K562 (cell line): Measurements from ENCODE around the gene ULK3. TPM values are rescaled to one million over a fixed set of nuclear protein-coding genes. Genes with fewer than 3 reads are reported as not detected.

Experiments used
- ATAC-seq: fragments of 200-7000 bp; cut with Tn5 transposase; 3 replicates; pipeline ENCODE4 v1.9.1; 2020; ENCODE audit warnings: moderate library complexity
- BruUV-seq: library from RNA; stranded (reverse); fragments of 400-500 nt; replicated peaks from 2 replicates; lab custom pipeline; 2021; lab: Mats Ljungman, UMichigan
- CTCF ChIA-PET: fragments of 300-600 bp; formaldehyde crosslinking; extraction: SDS; loops from one replicate; lab custom pipeline; 2021; ENCODE audit warnings: low intra/inter-chr PET ratio; lab: Yijun Ruan, JAX
- POLR2A ChIA-PET: fragments of 300-600, 350-650 bp; sonication (Branson Sonifier 250); formaldehyde crosslinking; extraction: SDS; loops from one replicate; lab custom pipeline; 2021; ENCODE audit warnings: antibody characterized with exemption, inconsistent platforms; lab: Yijun Ruan, JAX
- DNase-seq, 4 experiments: peaks; one replicate each; pipeline versions ENCODE4 v3.0.0 to v3.0.0-alpha.2; 2011 to 2018; ENCODE audit warnings: low spot score in 3 of 4, mixed read lengths in 3 of 4; ENCODE audit errors: extremely low read depth in 1 of 4
- FAIRE-seq: peaks from 2 replicates; lab custom pipeline; 2011; peaks lifted over from hg19 to GRCh38; lab: Jason Lieb, UNC
- H2AFZ ChIP-seq: 2 replicates; pipeline ENCODE4 v1.6.0; 2011; ENCODE audit warnings: low read depth, low read length, control low read depth, inconsistent platforms
- H3K27ac ChIP-seq: fragments of 200-600 bp; 3 replicates; pipeline ENCODE4 v1.8.0; 2011; ENCODE audit warnings: low read depth, mild to moderate bottlenecking, control low read depth, inconsistent platforms, low read length, moderate library complexity, mixed read lengths; ENCODE audit errors: extremely low read depth
- H3K27me3 ChIP-seq, 2 experiments: fragments of 300-600 bp in 1 of 2; 2 replicates in 1 of 2; 3 replicates in 1 of 2; pipeline versions ENCODE4 v1.6.0 to v1.8.0; 2011; ENCODE audit warnings: inconsistent platforms in 2 of 2, low read length in 2 of 2, mild to moderate bottlenecking in 1 of 2, mixed read lengths in 1 of 2, moderate library complexity in 1 of 2; ENCODE audit not compliant: control insufficient read depth in 2 of 2, insufficient read depth in 2 of 2
- H3K36me3 ChIP-seq: fragments of 300-600 bp; 3 replicates; pipeline ENCODE4 v1.8.0; 2011; ENCODE audit warnings: mild to moderate bottlenecking, low read length, inconsistent platforms; ENCODE audit not compliant: control insufficient read depth, insufficient read depth
- H3K4me1 ChIP-seq, 2 experiments: fragments of 200-600 bp in 1 of 2; replicated peaks in 1 of 2; 2 replicates in 1 of 2; 3 replicates in 1 of 2; pipeline versions ENCODE4 v1.5.1 to v1.8.0; 2011; ENCODE audit warnings: inconsistent platforms in 2 of 2, low read length in 2 of 2, mild to moderate bottlenecking in 1 of 2, mixed read lengths in 1 of 2, moderate library complexity in 1 of 2; ENCODE audit not compliant: control insufficient read depth in 2 of 2, insufficient read depth in 2 of 2
- H3K4me2 ChIP-seq: 2 replicates; pipeline ENCODE4 v1.6.1; 2011; ENCODE audit warnings: low read length, control low read depth, inconsistent platforms, mixed read lengths; ENCODE audit not compliant: insufficient read depth
- H3K4me3 ChIP-seq: fragments of 200-600 bp; sonication (generic), shearing (Covaris generic); 2 replicates; pipeline ENCODE4 v1.5.1; 2016; ENCODE audit warnings: control low read depth, inconsistent platforms
- H3K79me2 ChIP-seq: fragments of 200-600 bp; 3 replicates; pipeline ENCODE4 v1.8.0; 2011; ENCODE audit warnings: low read length, inconsistent platforms; ENCODE audit not compliant: control insufficient read depth, insufficient read depth
- H3K9ac ChIP-seq, 2 experiments: 2 replicates each; pipeline versions ENCODE4 v1.6.0 to v1.6.1; 2011; ENCODE audit warnings: low read depth in 2 of 2, low read length in 2 of 2, control low read depth in 1 of 2, inconsistent platforms in 1 of 2, mild to moderate bottlenecking in 1 of 2, mixed read lengths in 1 of 2; ENCODE audit not compliant: insufficient read depth in 1 of 2
- H3K9me1 ChIP-seq: one replicate; pipeline ENCODE4 v1.6.0; 2011; ENCODE audit warnings: inconsistent platforms, mild to moderate bottlenecking, low read length, moderate library complexity; ENCODE audit not compliant: control insufficient read depth, insufficient read depth
- H3K9me3 ChIP-seq: replicated peaks from 2 replicates; pipeline ENCODE4 v1.5.1; 2011; ENCODE audit warnings: low read depth, low read length, inconsistent platforms; ENCODE audit not compliant: control insufficient read depth, insufficient read depth
- H4K20me1 ChIP-seq: replicated peaks from 2 replicates; pipeline ENCODE4 v1.6.1; 2011; ENCODE audit warnings: low read length, inconsistent platforms, mixed read lengths; ENCODE audit not compliant: control insufficient read depth, insufficient read depth
- KLF13 ChIP-seq: fragments of 450-650 bp; IDR thresholded peaks from 2 replicates; pipeline ENCODE4 v1.6.1; 2016; ENCODE audit warnings: missing genetic modification characterization, low read depth, mild to moderate bottlenecking, missing compliant biosample characterization, moderate library complexity, borderline replicate concordance
- MCM7 ChIP-seq, 2 experiments: fragments of 450-650 bp; IDR thresholded peaks; 2 replicates each; pipeline ENCODE4 v1.6.1; 2016 to 2018
- MLX ChIP-seq, 2 experiments: fragments of 450-650 bp in 1 of 2; sonication (generic) in 1 of 2; formaldehyde crosslinking; conservative IDR thresholded peaks; 2 replicates each; pipeline versions ENCODE4 v1.4.0 to v1.8.1; 2020 to 2022; ENCODE audit warnings: mild to moderate bottlenecking in 1 of 2, missing genetic modification reagents in 1 of 2
- WGBS: fragments of 100-300 bp; shearing (Covaris generic); methylation state at CpG from one replicate; pipeline ENCODE4 v1.1.6; 2016; ENCODE audit warnings: low coverage, mixed read lengths; ENCODE audit not compliant: insufficient coverage; ENCODE audit errors: missing lambda C conversion rate; 5-methylcytosine and 5-hydroxymethylcytosine counted together
- in situ Hi-C: fragments of 300-500 bp; cut with MboI; formaldehyde crosslinking; loops from 4 replicates; pipeline ENCODE4 v1.15.0; 2018; ENCODE audit warnings: inconsistent platforms, mixed read lengths
- intact Hi-C: fragments of 100-400 bp; cut with micrococcal nuclease; formaldehyde crosslinking; loops from 2 replicates; pipeline ENCODE4 v1.14.2; 2022
- polyA plus RNA-seq, 8 experiments: library from polyadenylated mRNA; depleted of rRNA in 4 of 8; stranded (reverse) in 5 of 8; unstranded in 3 of 8; fragments of >200 nt; fragmentation: Nextera tagmentation in 2 of 8; fragmentation: Illumina TruSeq in 1 of 8; extraction: Ambion mirVana in 2 of 8; extraction: Trizol in 1 of 8; gene quantifications; 2 replicates each; pipeline versions ENCODE4 v1.2.1 to v1.2.3, GENCODE V29; 2011 to 2014; ENCODE audit warnings: inconsistent platforms in 1 of 8, missing spikeins in 1 of 8
- total RNA-seq, 7 experiments: library from RNA; depleted of rRNA in 6 of 7; stranded (reverse); fragments of >200 nt in 6 of 7; fragmentation: Illumina TruSeq in 2 of 7; extraction: Trizol in 2 of 7; gene quantifications; 2 replicates each; pipeline versions ENCODE4 v1.2.1 to v1.2.3, GENCODE V29; 2011 to 2021; ENCODE audit warnings: low replicate concordance in 1 of 7
- TF ChIP-seq, protein P1 (sequence below): fragments of 250-450 bp; sonication (Bioruptor Pico); IDR thresholded peaks from 2 replicates; pipeline ENCODE4 v1.8.0; 2021; ENCODE audit warnings: moderate library complexity, mild to moderate bottlenecking, inconsistent platforms
- TF ChIP-seq, protein P2 (sequence below): sonication (generic); formaldehyde crosslinking; IDR thresholded peaks from 2 replicates; pipeline ENCODE4 v1.9.0; 2022; ENCODE audit warnings: mild to moderate bottlenecking, missing genetic modification reagents

Gene ULK3
- total and polyA plus RNA-seq, 9 of the 15 experiments (the other 6 are each of a cell fraction or from before 2014, with no cell fraction given): 0.68 to 68.0 (median 34.9) TPM

GRCh38 chr15:74820056-74820455, 22.9 kb downstream of the ULK3 start:
- H3K4me1 ChIP-seq: peaks cover 6 to 23% of the 10 kb centered on the region in 2 experiments; a peak in 3 of 5 replicates
- no peaks in the 10 kb centered on the region for H3K79me2 ChIP-seq
- no peaks in the 10 kb centered on the region for H4K20me1 ChIP-seq
- CTCF ChIA-PET: no interaction called here
- H3K9me1 ChIP-seq: no peaks in the 10 kb centered on the region
- no peak for FAIRE-seq
- H3K27ac ChIP-seq: no peak overlapping the region
- POLR2A ChIA-PET: no interaction called here
- H2AFZ ChIP-seq: no peak overlapping the region
- DNase-seq: no peak
- no peaks in the 10 kb centered on the region for H3K9me3 ChIP-seq
- intact Hi-C loops: no loop called here
- no peak for TF ChIP-seq KLF13 (tag)
- TF ChIP-seq MLX (CRISPR knock-in tag; conservative IDR thresholded peaks at IDR 0.05): no peak
- TF ChIP-seq MCM7 (IDR thresholded peaks at IDR 0.05): no peak
- TF ChIP-seq, protein P1, sequence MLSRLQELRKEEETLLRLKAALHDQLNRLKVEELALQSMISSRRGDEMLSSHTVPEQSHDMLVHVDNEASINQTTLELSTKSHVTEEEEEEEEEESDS (CRISPR knock-in tag): no peak
- TF ChIP-seq, protein P2, sequence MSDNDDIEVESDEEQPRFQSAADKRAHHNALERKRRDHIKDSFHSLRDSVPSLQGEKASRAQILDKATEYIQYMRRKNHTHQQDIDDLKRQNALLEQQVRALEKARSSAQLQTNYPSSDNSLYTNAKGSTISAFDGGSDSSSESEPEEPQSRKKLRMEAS (CRISPR knock-in tag): 0 out of 2 replicates have a peak, but pooled peaks have one; percentile 33
- TF ChIP-seq, all 486 proteins: peak for 1
- in situ Hi-C loops: no loop called here
- BruUV-seq: no TSS peak
- no peak for ATAC-seq
- WGBS: 47% methylated on average over 5 of the region's 5 CpGs
- H3K36me3 ChIP-seq: no peaks in the 10 kb centered on the region
- peaks cover 3 to 16% of the 10 kb centered on the region in 2 experiments; a peak in 4 of 5 replicates for H3K27me3 ChIP-seq
- no peak overlapping the region for H3K4me3 ChIP-seq
- H3K9ac ChIP-seq: peak overlapping the region in 1 of 2 experiments; percentile 68; a peak in 2 of 4 replicates
- H3K4me2 ChIP-seq: no peak overlapping the region
